BE2C (cell line): ENCODE measurements around the gene TREM1.

Source experiments
- DNase-seq: peaks from one replicate; pipeline ENCODE4 v3.0.0-alpha.2; 2020
- H3K27me3 ChIP-seq: fragments of 250-450 bp; sonication (Bioruptor Pico); 2 replicates; pipeline ENCODE4 v1.5.1; 2020; ENCODE audit warnings: mild to moderate bottlenecking
- H3K36me3 ChIP-seq: fragments of 250-450 bp; sonication (Bioruptor Pico); 2 replicates; pipeline ENCODE4 v1.5.1; 2020; ENCODE audit warnings: mild to moderate bottlenecking
- H3K4me1 ChIP-seq: fragments of 250-450 bp; sonication (Bioruptor Pico); 2 replicates; pipeline ENCODE4 v1.5.1; 2020
- H3K4me3 ChIP-seq: 2 replicates; pipeline ENCODE4 v1.5.1; 2011; ENCODE audit warnings: low read depth, low read length
- H3K9me3 ChIP-seq: fragments of 250-450 bp; sonication (Bioruptor Pico); 2 replicates; pipeline ENCODE4 v1.5.1; 2020
- TF ChIP-seq, protein P1 (sequence below): IDR thresholded peaks from 2 replicates; pipeline ENCODE4 v1.5.1; 2012; ENCODE audit warnings: mild to moderate bottlenecking, low read depth, low read length

Gene TREM1

DNA sequence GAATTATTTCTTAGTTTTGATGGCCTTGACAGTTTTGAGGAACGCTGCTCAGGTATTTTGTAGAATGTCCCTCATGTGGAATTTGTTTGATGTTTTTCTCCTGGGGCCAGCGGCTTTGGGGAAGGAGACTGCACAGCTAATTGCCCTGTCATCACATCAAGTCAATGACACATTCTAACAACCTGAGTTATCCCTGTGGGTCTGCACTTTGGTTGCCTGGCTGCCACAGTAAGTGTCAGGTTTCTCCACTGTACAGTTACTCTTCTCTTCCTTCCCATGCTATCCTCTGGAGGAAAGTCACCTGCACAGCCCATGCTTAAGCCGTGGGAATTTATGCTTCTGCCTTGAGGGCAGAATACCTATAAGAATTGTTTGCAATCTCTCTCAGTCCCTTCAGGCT lies 59.7 kb downstream of the TREM1 start:
- Histone ChIP-seq H3K4me3 (no peak overlapping the region), H3K36me3 (no peaks in the 10 kb centered on the region), H3K27me3 (peaks cover 22% of the 10 kb centered on the region), H3K4me1 (no peaks in the 10 kb centered on the region), H3K9me3 (no peaks in the 10 kb centered on the region)
- TF ChIP-seq, protein P1, sequence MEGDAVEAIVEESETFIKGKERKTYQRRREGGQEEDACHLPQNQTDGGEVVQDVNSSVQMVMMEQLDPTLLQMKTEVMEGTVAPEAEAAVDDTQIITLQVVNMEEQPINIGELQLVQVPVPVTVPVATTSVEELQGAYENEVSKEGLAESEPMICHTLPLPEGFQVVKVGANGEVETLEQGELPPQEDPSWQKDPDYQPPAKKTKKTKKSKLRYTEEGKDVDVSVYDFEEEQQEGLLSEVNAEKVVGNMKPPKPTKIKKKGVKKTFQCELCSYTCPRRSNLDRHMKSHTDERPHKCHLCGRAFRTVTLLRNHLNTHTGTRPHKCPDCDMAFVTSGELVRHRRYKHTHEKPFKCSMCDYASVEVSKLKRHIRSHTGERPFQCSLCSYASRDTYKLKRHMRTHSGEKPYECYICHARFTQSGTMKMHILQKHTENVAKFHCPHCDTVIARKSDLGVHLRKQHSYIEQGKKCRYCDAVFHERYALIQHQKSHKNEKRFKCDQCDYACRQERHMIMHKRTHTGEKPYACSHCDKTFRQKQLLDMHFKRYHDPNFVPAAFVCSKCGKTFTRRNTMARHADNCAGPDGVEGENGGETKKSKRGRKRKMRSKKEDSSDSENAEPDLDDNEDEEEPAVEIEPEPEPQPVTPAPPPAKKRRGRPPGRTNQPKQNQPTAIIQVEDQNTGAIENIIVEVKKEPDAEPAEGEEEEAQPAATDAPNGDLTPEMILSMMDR = no peak
- DNase-seq = no peak

DNA sequence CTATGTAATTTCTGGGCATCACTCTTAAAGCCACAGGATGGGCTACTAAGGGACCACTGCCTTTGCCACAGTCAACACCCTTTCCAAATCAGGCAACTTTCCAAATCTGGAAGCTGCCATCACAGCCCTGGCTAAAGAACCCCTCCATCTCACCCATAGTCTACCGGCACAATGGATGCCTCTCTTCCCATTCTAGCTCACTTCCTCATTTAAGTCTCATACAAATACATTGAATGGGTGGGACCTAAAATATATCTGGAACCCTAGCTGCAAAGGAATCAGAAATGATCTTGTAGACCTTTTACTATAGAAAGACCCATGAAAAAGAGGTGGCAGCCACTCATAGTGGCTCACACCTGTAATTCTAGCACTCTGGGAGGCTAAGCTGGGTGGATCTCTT lies 61.7 kb downstream of the TREM1 start:
- Histone ChIP-seq H3K4me3 (no peak overlapping the region), H3K9me3 (no peaks in the 10 kb centered on the region), H3K27me3 (peaks cover 20% of the 10 kb centered on the region), H3K4me1 (no peaks in the 10 kb centered on the region), H3K36me3 (no peaks in the 10 kb centered on the region)
- no peak for DNase-seq
- TF ChIP-seq, protein P1 = no peak
